HG03139 (cell line): Measurements from ENCODE around the gene GPR62.
"Not testable (repeated sequence)": the region's sequence is repeated elsewhere in the genome, so short reads cannot be mapped to it uniquely, and the experiment has no call there.

Experiments used
- ATAC-seq: cut with Tn5 transposase; IDR thresholded peaks from one replicate; pipeline ENCODE4 v1.9.1; 2021; ENCODE audit not compliant: unreplicated experiment

GPR62 gene, protein sequence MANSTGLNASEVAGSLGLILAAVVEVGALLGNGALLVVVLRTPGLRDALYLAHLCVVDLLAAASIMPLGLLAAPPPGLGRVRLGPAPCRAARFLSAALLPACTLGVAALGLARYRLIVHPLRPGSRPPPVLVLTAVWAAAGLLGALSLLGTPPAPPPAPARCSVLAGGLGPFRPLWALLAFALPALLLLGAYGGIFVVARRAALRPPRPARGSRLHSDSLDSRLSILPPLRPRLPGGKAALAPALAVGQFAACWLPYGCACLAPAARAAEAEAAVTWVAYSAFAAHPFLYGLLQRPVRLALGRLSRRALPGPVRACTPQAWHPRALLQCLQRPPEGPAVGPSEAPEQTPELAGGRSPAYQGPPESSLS

DNA sequence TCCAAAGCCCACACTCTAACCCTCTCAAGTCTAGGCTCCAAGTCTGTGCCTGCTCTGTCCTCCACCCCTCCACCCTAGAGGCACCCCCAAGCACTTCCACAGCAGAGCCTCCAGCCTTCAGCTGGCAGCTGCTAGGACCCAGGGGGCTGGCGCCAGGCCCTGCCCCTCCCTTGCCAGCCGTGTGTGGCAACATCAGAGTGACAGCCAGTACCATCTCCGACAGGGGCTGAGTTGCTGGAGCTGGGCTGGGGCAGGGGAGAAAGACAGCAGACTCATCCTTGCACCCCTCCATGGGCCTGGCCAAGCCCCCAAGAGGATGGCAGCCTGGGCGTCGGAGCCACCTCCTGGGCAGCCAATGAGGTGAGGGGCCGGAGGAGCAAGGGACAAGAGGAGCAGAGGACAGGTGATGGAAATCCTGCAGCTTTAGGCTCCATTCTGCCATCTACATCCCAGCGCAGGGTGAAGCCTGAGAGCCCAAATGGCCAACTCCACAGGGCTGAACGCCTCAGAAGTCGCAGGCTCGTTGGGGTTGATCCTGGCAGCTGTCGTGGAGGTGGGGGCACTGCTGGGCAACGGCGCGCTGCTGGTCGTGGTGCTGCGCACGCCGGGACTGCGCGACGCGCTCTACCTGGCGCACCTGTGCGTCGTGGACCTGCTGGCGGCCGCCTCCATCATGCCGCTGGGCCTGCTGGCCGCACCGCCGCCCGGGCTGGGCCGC, at the start of gene GPR62:
GPR62 (plus strand) TSS at position 207 of the 718 bp plus-strand sequence; CDS start at position 479, 272 bp downstream.
- no peak for ATAC-seq

DNA sequence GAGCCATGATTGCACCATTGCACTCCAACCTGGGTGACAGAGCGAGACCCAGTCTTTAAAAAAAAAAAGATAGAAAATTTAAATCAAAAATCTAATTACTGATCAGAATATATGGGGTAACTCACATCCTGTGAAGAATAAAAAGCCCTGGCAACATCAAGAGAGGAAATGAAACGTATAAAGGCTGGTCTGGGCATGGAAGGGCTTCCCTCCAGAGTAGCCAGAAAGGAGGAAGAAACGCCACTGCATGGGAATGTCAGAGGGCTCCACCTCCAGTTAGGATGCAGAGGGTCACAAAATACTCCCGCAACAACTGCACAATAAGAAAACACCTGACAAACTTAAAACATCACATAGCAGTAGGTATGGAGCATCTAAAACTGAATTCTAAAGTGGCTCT, 47.2 kb upstream of the GPR62 start:
- no peak for ATAC-seq

DNA sequence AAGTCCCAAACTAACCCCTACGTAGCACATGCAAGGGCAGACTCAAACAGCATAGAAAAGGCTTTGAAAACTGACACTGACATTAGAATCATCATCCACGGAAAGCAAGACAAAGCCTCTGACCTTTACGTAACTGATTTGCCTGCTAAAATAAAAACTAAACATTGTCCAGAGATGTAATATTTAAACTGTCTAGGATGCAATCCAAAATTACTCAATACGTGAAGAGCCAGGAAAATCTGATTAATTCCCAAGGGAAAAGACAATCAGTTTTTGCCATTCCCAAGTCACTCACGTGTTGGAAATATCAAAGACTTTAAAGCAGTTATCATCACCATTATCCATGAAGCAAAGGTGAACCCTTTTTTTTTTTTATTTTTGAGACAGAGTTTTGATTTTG, 38.8 kb upstream of the GPR62 start:
- ATAC-seq = no peak

DNA sequence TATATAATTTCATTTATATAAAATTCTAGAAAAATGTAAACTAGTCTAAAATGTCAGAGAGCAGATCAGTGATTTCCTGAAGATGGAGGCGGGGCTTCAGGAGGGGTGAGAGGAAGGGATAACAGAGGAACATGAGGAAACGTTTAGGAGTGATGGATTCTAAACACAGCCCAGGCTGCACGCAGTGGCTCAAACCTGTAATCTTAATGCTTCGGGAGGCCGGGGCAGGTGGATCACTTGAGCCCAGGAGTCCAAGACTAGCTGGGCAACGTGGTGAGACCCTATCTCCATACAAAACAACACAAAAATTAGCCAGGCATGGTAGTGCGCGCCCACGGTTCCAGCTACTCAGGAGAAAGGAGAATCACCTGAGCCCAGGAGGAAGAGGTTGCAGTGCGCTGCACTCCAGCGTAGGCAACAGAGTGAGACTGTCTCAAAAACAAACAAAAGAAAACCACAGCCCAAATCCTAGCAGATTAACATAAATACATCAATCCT, 34.1 kb upstream of the GPR62 start:
- no peak for ATAC-seq

DNA sequence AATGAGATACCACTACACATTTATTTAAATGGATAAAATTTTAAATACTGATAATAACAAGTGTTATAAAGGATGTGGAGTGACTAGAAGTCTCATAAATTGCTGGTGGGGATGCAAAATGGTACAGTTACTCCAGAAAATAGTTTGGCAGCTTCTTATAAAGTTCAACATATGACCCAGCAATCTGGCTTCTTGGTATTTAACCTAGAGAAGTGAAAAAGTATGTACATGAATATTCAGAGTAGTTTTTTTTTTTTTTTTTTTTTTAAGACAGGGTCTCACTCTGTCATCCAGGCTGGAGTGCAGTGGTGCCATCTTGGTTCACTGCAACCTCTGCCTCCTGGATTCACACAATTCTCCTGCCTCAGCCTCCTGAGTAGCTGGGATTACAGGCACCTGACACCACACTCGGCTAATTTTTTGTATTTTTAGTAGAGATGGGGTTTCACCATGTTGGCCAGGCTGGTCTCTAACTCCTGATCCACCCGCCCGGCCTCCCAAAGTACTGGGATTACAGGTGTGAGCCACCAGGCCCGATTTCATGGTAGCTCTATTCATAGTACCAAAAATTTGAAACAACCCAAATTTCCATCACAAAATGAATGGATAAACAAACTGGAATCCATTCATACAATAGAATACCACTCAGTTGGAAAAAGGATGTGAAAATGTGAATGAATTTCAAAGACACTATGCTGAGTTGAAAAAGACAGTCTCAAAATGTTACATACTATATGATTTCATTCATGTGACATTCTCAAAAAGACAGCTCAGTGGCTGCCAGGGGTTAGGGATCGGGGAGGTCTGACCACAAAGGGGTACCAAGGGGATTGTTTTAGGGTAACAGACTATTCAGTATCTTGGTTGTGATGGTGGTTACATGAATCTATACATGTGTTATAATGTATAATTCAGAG, 27.9 kb upstream of the GPR62 start:
- ATAC-seq = no peak

DNA sequence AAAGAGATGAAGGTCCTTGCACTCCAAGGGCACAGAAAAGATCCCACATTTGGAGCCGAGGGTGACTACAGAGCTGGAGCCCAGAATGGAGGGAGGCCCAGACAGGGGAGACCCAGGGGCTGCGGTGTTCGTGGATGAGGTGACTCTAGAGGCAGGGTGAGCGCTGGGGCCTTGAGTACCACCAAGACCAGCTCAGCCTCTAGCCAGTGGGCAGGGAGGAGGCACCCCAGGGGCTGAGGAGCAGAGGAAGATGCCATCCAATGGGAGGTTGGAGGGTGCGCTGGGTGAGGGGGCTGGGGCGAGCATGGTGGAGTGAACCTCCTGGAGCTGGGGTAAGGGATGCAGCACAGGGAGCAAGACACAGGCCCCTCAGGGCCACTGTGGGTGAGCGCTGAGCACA, 26.7 kb upstream of the GPR62 start:
- ATAC-seq = no peak

DNA sequence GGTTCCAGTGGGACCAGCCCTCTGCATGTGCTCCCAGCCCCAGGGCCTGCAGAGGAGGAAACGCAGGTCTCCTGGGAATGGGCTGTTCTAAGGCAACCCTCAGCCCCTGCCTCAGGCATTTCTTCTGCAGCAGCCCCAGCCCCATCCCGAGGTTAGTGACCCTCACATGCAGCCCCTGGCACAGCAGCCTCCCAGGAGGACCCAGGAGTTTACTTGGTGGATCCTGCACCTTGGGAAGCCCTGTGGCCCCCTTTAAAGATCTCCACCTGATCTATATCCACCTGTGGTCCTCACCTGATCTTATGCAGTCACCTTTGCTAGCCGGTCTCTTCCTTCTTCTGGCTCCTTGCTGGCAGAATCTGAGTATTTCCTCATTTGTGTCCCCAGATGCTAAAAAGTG, 26.2 kb upstream of the GPR62 start:
- not testable (repeated sequence) for ATAC-seq

DNA sequence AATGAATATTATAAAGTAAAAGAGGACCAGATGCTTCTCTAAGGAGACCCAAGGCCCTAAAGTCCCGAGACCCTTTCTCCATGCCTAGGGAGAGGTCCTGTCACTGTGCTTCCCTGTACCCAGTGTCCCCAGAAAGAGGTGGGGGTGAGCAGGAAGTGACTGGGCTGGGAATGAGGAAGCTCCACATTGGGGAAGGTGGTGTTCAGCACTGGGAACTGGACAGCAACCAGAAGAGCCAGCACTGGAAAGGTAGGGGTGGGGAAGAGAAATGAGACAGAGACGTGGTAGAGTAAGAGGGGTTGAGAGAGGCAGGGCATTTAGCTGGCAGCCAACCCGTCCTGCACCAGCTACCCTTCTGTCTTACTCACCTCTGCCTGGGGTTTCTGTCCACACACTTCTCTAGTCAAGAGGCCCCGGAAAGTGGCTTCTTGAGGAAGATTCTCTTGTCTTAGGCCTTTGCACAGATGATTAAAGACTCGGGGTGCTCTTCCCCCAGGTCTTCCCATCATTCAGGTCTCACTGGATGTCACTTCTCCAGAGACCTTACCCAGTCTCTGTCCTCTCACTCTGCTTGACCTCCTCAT, 25.7 kb upstream of the GPR62 start:
- no peak for ATAC-seq

DNA sequence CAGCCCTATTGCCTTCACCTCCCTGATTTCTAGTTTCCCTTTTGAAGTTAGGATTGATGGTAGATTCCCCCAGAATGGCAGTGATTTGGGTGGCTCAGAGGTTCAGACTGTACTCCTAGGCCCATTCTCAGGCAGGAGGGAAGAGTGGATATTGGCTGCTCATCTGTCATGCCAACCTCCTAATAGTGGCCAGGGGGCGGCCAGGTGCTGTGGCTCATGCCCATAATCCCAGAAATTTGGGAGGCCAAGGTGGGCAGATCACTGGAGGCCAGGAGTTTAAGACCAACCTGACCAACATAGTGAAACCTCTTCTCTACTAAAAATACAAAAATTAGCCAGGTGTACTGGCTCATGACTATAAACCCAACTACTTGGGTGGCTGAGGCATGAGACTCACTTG, 24.7 kb upstream of the GPR62 start:
- ATAC-seq = no peak

DNA sequence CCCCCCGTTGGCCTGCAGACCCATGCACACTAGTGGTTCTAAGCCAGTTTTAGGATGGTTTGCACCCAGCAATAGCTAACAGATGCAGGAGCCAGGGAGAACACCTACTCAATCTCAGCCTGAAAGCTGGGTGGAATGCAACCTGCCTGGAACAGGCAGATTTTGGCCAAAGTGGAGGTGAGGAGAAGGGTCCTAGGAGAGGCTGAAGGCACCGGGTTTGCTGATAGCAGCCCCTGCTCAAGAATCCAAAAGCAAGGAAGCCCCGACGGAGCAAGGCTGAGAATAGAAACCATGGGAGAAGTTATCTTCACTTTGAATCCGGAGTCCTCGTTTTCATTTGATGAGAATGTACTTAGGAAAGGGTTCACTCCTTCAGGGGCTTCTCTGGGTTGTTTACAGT, 23.4 kb upstream of the GPR62 start:
- ATAC-seq = no peak

DNA sequence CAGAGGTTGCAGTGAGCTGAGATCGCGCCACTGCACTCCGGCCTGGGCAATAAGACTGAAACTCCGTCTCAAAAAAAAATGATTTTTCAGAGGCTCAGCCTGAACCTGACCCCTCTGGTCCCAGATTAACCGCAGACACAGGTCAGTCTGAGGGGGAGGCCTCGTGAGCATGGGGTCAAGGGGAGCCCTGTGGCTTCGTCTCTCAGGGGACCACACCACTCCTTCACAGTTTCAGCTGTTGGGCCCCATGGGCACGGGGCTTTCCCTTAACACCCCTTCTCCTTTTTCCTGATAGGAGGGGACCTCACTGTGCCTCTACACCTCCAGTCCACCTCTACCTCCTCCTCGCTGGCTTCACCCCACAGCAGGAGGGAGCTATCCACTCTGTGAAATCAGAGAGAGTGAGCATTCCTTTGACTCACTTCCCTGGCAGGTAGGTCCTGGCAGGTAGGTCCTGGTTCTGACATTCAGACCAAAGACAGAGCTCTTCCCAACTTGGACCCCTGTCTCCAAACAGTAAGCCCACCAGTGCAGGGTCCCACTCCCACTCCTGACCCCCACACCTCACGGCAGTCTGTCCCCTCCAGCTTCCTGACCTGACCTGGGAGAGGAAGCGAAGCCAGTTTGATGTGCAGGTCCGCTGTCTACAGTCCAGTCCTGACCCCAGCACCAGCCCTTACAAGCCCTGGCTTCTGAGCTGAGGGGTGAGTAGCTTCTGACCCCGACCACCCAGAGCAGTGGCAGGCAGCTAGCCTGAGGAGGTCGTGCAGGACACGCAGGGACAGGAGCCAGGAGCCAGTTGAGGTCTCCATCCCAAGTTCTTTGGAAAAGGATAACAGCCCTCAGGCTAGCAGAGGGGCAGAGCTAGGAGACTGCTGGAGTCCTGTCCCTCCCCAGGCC, 22.5 kb upstream of the GPR62 start:
- ATAC-seq = no peak

DNA sequence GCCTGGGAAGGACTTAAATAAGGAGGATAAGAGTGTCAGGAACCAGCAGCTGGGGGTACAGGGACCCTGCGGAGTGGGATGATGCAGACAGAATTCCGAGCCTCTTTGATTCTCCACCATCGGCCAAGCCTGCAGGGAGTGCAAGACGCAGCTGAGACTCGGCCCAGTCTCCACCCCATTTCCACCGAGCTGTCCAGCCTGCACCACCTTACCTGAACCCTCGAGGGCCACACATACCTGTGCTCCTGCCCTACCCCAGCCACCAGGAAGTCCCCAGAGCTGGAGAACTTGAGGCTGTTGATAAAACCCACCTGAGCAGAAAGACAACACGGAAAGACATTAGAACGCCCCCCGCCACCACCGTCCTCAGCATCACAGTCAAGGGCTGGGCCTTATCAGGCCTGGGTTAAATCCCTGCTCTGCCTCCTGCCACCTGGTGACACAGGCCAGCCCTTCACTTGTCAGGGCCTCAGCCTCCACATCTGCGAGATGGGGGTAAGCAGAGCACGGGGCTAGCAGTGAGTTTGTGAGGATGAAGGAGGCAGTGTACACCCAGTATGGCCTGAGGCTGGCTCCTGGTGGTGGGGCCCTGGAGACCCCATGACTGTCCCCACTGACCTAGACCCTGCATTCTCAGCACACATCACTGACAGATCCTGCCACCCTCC, 21.6 kb upstream of the GPR62 start:
- ATAC-seq = no peak

DNA sequence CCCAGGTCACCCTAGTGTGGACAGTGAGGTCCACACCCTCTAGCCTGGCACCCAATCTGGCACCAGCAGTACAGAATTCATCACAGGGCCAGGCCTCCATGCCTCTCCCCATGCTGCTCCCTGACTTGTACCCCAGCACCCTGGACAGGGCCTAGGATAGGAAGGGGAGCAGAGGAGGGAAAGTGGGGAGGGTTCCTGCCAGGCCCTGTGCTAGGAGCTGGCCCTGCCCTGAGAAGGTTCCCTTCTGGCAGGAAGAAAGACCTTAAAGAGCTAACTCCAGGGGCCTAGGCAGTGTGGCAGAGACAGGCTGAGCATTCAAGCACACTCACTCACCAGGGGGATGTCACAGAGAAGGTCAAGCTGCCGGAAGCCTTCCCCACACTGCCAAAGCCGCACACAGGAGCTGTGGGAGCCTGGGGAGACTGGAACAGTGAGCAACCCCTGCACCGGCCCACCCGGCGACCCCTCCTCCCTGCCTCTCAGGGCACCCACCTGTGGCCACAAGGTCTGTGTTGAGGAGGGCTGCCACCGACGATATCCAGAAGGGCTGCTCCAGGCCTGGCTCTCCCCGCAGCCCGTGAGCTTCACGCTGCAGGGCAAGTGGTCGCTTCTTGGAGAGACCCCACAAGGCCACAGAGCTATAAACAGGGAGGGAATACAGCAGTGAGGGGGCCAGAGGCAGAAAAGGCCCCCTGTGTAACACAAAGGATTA, 20.9 kb upstream of the GPR62 start:
- ATAC-seq = no peak

DNA sequence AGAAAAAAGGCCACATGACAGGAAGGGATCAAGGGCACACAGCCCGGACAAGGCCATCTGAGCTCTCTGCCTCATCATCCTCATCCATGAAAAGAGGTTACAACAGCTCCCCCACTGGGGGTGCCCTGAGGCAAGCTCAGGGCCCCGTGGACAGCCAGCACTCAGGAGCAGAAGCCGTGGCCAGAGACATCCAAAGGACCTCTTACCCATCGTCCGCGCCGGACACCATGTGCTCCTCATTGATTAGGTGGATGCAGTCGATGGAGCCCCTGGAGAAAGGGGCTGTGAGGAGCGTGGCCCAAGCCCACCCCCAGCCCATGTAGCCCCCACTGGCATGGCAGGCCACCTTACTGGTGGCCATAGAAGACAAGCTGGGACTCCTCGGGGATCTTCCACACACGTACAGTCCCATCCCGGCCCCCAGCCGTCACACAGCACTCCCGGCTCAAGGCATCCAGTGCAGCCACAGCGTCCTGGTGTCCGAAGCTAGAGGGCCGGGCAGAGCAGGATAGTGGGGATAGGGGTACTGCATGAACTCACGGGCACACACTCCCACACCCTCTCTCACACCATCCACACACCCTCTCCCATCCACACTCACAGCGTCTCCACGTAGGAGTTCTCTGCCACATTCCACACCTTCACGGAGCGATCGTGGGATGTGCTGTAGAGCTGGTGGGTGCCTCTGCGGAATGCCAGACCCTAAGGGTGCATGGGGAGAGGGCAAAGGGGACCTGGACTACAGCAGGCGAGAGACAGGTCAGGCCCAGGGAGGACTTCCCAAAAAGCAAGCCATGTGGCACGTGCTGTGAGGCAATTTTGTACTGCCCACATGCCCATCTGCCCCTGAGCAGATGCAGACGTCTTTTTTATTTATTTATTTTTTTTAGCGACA, 19.9 kb upstream of the GPR62 start:
- no peak for ATAC-seq

DNA sequence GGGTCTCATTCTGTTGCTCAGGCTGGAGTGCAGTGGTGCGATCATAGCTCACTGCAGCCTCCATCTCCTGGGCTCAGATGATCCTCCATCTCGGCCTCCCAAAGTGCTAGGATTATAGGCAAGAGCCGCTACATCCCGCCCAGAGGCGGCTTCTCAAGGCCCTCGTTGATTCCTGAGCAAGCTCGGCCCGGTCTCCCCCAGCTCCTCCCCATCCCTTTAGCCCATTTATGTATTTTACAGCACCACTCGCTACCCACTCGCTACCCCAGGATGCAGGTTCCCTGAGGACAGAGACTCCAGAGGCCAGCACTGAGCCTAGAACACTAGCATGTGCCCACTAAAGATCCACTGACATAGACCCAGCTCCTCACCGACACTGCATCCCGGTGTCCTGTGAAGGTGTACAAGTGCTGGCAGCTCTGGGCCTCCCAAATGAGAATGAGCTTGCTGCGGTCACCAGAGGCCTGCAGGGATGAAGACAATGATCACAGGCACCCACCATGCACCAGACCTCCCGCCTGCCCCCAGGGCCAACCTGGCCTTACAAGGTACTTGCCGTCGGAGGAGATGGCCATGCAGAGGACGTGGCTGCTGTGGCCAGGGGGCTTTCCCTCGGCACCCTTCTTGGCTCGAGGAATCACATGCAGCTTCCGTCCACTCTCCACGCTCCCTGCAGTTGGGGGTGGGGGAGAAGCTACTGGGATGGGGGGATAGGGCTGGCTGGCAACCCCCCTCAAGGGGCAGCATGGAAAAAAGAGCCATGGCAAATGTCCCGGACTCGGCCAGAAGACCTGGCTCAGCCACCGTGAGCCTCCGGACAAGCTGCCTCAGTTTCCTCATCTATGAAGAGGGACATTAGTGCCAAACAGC, 19.1 kb upstream of the GPR62 start:
- ATAC-seq = no peak

DNA sequence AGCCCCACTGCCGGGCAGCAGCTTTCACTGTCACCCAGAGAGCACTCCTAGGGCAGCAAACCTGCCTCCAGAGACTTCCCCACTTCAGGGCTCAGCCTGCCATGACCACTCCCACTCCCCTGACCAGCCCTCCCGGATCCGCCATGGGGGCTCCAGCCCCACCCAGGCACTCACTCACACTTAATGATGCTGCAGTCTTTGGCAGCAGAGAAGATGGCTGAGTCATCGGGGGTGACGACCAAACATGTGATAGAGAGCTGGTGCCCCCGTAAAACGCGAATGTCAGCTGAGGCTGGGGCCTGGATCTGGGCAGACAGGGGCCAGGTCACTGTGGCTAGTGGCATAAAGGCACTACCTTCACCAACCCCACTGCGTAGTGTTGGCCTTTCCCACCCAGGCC, 18.2 kb upstream of the GPR62 start:
- no peak for ATAC-seq
